Testis (tissue), 3 donors: Measurements from ENCODE around the gene GCSH. TPM values are rescaled to one million over a fixed set of nuclear protein-coding genes. Genes with fewer than 3 reads are reported as not detected.

Source experiments
- DNase-seq: peaks from one replicate; pipeline ENCODE4 v3.0.0-alpha.2; 2019
- H3K27ac ChIP-seq, 2 donors: fragments of 200-600 bp; sonication (generic); one replicate each; pipeline ENCODE4 v1.5.1; 2019
- H3K27me3 ChIP-seq: fragments of 200-600 bp; sonication (generic); one replicate; pipeline ENCODE4 v1.5.1; 2019
- H3K36me3 ChIP-seq: fragments of 200-600 bp; sonication (generic); one replicate; pipeline ENCODE4 v1.5.1; 2017; ENCODE audit warnings: low read depth; ENCODE audit errors: missing control alignments
- H3K4me1 ChIP-seq: fragments of 200-600 bp; sonication (generic); one replicate; pipeline ENCODE4 v1.5.1; 2019
- H3K4me3 ChIP-seq, 2 donors: fragments of 200-600 bp; sonication (generic); one replicate each; pipeline ENCODE4 v1.5.1; 2017 to 2019
- H3K9me3 ChIP-seq: fragments of 200-600 bp; sonication (generic); one replicate; pipeline ENCODE4 v1.5.1; 2017
- CTCF ChIP-seq, 3 experiments: fragments of 450-650 bp in 2 of 3; fragments of 200-600 bp in 1 of 3; sonication (generic) in 1 of 3; IDR thresholded peaks; one replicate each; pipeline ENCODE4 v1.5.1; 2016 to 2019; ENCODE audit warnings: antibody characterized with exemption in 3 of 3, mild to moderate bottlenecking in 2 of 3, moderate library complexity in 1 of 3
- POLR2A ChIP-seq: fragments of 450-650 bp; IDR thresholded peaks from one replicate; pipeline ENCODE4 v1.6.1; 2017; ENCODE audit warnings: antibody characterized with exemption, mild to moderate bottlenecking, moderate library complexity
- WGBS, 2 donors: methylation state at CpG; one replicate each; pipeline ENCODE4 v1.1.5; 2018; 5-methylcytosine and 5-hydroxymethylcytosine counted together
- intact Hi-C: fragments of 100-400 bp; cut with DNase I; formaldehyde crosslinking; loops from one replicate; pipeline ENCODE4 v1.15.1; 2023; ENCODE audit warnings: low total_unique reads
- polyA plus RNA-seq: library from polyadenylated mRNA; stranded (reverse); fragments of 350-450 nt; fragmentation: Illumina TruSeq; extraction: RNeasy Lipid Tissue Mini Kit (QIAGEN cat#74804); gene quantifications from one replicate; pipeline ENCODE4 v1.2.3, GENCODE V29; 2014; ENCODE audit warnings: low read depth, low replicate concordance; ENCODE audit not compliant: insufficient read depth
- total RNA-seq, 2 donors: library from RNA; depleted of rRNA; stranded (reverse); fragments of >200 nt; gene quantifications; one replicate each; pipeline ENCODE4 v1.2.3, GENCODE V29; 2016

GCSH gene
- total and polyA plus RNA-seq, 3 donors from 2014 or later = 10.3 to 19.4 (median 18.4) TPM

DNA sequence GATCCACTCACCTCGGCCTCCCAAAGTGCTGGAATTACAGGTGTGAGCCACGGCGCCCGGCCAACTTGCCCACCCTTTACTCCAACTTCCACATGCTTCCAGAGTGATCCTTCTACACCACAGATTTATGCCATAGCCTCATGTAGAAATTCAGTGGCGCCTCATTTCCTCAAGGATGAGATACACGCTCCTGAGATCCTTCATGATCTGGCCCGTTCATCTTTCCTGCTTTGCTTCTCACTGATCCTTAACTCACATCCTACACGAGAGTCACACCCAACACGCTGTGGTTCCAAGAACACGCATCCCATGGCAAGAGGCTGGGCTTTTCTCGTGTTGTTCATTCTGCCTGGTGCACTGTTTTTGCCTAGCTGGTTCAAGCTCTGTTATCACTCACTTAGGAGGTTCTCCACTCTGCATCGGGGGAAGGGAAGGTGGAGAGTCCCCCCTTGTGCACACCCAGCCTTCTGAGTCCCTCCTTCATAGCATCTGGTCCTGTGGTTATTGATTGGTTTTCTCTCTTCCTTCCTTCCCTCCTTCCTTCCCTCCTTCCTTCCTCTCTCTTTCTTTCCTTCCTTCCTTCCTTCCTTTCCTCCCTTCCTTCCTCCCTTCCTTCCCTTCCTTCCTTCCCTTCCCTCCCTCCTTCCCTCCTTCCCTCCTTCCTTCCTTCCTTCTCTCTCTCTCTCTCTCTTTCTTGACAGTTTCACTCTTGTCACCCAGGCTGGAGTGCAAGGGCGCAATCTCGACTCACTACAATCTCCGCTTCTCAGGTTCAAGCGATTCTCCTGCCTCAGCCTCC lies 32.7 kb upstream of the GCSH start:
- H3K36me3 ChIP-seq = no peaks in the 10 kb centered on the region
- no peaks in the 10 kb centered on the region for H3K27me3 ChIP-seq
- DNase-seq = no peak
- H3K4me1 ChIP-seq = no peaks in the 10 kb centered on the region
- 88 to 90% methylated on average over 16 of the region's 16 CpGs for WGBS, 2 donors
- intact Hi-C loops = no loop called here
- H3K9me3 ChIP-seq = no peaks in the 10 kb centered on the region
- H3K4me3 ChIP-seq = no peak overlapping the region
- TF ChIP-seq CTCF (IDR thresholded peaks at IDR 0.05) (no peak), POLR2A (no peak)
- no peak overlapping the region for H3K27ac ChIP-seq

DNA sequence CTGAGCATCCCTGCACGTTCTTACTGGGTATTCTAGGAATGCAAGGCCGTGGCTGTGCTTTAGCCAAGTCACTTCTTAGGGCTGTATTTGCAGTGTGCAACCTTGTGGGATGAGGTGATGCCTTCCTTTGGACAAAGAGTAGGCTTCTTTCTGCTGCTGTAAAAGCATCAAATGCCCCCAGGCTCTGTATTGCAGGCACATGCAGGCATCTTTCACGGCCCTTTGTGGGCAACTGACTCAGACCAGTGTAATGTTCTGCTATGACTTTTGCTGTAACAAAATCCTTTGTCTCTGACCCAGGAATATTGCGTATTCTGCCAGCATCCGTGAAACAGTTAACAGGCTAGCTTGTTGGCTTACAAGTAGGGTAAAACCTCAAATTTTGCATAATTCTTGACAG lies 30.9 kb upstream of the GCSH start:
- intact Hi-C loops = no loop called here
- 68 to 73% methylated on average over 5 of the region's 5 CpGs for WGBS, 2 donors

DNA sequence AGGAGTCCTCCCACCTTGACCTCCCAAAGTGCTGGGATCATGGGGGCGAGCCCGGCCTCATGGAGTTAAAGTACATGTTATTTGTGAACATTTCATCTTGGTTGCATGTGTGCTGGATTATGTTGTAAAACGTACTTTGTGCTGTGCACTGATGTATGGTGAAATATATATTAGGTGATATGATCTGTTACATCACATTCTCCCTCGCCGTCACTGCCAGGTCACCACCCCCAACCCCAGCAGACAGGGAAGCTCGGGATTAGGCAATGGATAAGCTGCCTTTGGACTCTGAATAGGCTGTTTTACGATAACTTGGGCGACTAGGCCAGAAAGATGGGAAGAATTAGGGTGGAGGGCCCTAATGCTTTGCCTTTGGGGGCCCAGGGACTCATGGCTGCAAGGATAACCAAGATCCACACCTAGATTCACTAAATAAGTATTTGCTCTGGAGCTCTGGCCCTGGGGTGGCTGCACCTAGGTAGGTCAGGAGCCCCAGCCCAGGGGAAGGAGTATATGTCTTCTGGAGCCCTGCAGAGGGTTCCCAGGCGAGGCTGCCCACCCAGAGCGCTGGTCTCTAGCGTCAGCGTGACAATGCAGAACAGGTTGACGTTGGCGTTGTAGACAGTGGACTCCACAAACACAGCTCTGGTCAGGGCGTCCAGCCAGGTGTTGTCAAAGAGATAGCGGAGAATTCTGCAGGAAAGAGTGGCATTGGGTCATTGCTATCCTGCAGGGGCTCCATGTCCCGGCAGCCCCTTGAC lies 27.1 kb upstream of the GCSH start:
- Histone ChIP-seq H3K27ac (no peak overlapping the region), H3K36me3 (no peaks in the 10 kb centered on the region), H3K4me3 (no peak overlapping the region), H3K9me3 (no peaks in the 10 kb centered on the region), H3K4me1 (no peaks in the 10 kb centered on the region), H3K27me3 (no peaks in the 10 kb centered on the region)
- TF ChIP-seq CTCF (IDR thresholded peaks at IDR 0.05) (no peak), POLR2A (no peak)
- WGBS, 2 donors = 89 to 93% methylated on average over 17 of the region's 17 CpGs
- no peak for DNase-seq
- intact Hi-C loops = no loop called here

More for the DNA sequence above, 30.9 kb upstream of the GCSH start:
- H3K9me3 ChIP-seq = no peaks in the 10 kb centered on the region
- H3K4me1 ChIP-seq = no peaks in the 10 kb centered on the region
- DNase-seq = no peak
- no peak overlapping the region for H3K27ac ChIP-seq
- TF ChIP-seq POLR2A = no peak
- TF ChIP-seq CTCF (IDR thresholded peaks at IDR 0.05) = no peak
- no peaks in the 10 kb centered on the region for H3K27me3 ChIP-seq
- no peak overlapping the region for H3K4me3 ChIP-seq
- no peaks in the 10 kb centered on the region for H3K36me3 ChIP-seq

DNA sequence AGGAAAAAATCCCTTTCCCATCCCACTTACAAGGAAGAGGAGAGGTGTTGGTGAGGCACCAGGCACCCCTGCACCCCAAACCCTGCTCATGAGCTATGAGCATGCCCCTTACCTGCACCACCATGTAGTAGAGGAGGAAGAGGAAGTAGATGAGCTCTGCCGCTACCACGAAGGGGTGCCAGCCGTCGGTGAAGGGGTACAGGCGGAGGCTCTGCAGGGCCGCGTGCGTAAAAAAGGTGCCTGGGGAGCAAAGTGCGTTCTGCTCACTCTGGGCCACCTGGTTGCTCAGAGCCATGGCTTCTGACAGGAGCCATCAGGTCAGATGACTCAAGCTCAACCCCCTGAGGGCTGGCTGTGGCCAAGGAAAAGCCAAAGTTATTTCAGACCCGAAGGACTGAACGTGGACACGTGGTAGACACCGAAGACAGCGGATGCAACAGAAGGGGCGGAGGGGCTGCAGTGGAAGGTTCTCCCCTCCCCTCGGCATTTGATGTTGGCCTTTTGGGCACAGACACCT lies 25.3 kb upstream of the GCSH start:
- Histone ChIP-seq H3K27me3 (no peaks in the 10 kb centered on the region), H3K4me3 (no peak overlapping the region), H3K9me3 (no peaks in the 10 kb centered on the region), H3K36me3 (no peaks in the 10 kb centered on the region), H3K4me1 (no peaks in the 10 kb centered on the region), H3K27ac (no peak overlapping the region)
- 91 to 93% methylated on average over 14 to 16 of the region's 16 CpGs for WGBS, 2 donors
- TF ChIP-seq POLR2A (no peak), CTCF (IDR thresholded peaks at IDR 0.05) (no peak)
- intact Hi-C loops = no loop called here
- DNase-seq = no peak
